GM18511 (cell line): ENCODE results near the gene MTF2.
"Not testable (repeated sequence)": the region's sequence is repeated elsewhere in the genome, so short reads cannot be mapped to it uniquely, and the experiment has no call there.

Experiments
- ATAC-seq: cut with Tn5 transposase; IDR thresholded peaks from one replicate; pipeline ENCODE4 v1.9.1; 2021; ENCODE audit warnings: mild to moderate bottlenecking, moderate library complexity; ENCODE audit not compliant: unreplicated experiment

MTF2 gene

DNA sequence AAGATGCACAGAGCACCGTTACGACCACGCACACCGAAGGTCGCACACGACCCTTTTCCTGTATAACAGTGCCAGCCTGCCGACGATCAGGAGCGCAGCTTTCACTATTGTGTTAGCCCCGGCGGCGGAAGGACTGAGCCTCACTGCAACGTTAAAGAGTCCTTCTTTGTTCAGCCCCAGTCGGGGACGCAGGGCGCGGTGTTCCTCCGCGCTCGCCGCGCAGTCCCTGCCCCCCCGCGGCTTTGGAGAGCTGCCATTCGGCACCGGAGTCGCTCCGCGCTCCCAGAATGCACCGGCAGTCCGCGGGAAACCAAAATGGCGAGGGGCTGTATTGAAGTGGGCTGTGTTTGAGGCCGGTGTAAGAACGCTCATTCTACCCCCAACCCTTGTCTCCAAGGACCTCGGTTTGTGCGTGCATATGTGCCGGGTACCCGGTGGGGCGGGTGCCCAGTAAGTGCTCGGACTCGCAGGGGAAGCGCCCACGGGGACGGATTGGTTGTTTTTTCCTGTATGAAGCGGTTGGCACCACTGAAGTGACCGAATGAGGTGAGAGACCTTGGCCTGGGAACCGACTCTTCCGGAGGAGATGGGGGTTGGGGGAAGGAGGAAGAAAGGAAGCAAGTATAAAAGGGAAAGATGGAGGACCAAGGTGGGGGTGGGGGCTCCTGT, at the start of gene MTF2:
Gene MTF2, plus strand, starts transcription at position 298 of the 669 bp plus-strand sequence. Its CDS starts 244 bp downstream, at position 542.
- peak; percentile 84 for ATAC-seq

DNA sequence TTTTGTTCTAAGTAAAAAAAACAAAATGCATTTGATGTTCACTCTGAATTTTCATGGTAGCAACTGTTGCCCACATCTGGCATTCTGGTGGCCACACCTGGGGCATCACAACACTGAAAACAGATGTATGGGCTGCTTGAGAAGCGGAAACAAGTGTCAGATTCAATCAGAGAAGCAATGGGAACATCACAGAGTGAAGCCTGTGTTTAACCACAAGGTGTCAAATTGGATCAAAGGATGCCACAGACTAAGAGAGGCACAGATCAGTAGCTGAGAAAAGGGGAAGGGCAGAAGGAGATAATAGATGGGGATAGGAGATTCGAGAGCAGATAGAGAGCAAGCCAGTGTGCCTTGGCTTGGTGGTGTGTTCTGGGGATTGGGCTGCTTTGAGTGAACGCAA, 49.8 kb upstream of the MTF2 start:
- no peak for ATAC-seq

GRCh38 chr1:93030191-93030590, 48.9 kb upstream of the MTF2 start:
- ATAC-seq = not testable (repeated sequence)

GRCh38 chr1:93031711-93032110, 47.4 kb upstream of the MTF2 start:
- no peak for ATAC-seq

DNA sequence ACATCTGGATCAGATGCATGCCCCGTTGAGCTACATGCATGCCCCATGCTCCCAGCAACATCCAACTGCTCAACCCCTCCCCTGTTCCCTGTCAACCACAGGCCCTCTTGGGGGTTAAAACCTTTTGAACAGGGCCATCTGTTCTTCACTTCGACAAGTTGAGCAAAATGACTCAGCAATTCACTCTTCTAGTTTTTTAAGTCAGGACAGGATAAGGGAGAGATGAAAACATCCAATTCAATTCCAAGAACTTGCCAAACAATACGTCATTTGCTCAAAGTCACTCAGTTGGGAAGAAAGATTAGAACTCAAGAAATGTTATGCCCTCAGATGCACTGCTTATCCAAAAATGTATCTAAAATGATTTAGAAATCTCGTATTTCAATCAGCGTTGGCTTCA, 46.1 kb upstream of the MTF2 start:
- peak; percentile 44 for ATAC-seq

DNA sequence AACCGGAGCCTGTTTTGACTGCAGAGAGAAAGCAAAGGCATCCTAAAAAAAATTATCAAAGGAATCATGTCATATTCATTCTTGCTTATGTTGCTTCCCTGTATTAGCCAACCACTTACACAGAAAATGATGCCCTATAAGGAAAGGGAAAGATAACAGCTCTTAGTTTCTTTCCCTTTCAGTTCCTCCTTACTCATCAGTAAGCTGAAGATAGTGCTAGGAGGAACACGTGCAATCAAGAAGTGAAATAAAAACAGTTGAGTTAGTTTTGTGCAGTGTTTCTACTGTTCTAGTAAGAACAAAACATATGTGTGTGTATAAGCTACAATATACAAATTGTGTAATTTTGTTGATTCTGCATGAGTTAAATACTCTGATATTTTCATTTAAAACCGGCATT, 45.3 kb upstream of the MTF2 start:
- ATAC-seq = peak; percentile 92

DNA sequence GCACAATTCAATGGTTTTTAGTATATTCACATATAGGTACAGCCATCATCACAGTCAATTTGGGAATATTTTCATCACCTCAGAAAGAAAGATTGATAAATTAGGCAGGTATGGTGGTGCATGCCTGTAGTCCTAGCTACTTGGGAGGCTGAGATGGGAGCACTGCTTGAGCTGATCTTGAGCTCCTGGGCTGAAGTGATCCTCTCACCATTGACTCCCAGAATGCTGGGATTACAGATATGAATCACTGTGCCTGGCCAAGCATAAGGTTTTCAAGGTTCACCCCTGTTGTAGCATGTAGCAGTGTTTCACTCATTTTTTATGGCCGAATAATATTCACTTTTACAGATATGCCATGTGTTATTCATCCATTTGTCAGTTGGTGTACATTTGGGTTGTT, 44.7 kb upstream of the MTF2 start:
- ATAC-seq = no peak

- ATAC-seq = no peak
Observed at GRCh38 chr1:93036672-93037071, 42.4 kb upstream of the MTF2 start.

DNA sequence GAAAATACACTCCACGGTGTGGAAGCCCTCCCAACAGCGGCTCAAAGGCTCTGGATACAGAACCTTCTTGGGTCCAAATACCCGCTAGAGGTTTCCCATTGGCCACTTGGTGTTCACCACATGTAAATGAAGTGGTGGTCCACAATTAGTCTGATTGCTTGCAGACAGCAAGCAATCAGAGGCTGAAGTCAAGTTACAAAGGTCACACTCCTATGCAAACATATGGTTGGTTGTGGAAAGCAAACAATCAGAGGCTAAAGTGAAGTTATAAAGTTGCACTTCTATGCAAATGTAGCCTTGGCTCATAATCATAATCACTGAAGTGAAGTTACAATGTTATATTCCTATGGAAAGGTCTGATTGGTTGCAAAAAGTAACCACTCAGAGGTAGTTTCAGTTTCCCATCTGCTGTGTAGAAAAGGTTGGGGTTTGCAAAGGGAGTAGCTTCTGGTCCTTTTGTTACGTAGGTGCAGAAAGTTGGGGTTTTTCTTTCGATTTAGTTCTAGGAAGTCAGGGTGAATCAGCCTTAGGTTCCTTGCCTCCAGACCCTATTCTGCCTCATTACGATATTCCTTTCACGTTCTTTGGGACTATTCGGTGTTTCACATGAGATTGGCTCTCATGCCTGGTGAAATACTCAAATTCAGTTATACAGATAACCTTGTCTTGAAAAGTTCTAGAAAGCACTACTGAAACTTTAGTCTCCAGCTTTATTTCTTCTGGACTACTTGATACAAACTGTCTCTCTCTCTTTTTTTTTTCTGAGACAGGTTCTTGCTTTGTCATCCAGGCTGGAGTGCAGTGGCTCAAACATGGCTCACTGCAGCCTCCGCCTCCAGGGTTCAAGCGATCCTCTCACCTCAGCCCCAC, 36.7 kb upstream of the MTF2 start:
- peak; percentile 93 for ATAC-seq

GRCh38 chr1:93043057-93043557, 36.0 kb upstream of the MTF2 start:
- ATAC-seq = no peak

GRCh38 chr1:93047618-93048017, 31.5 kb upstream of the MTF2 start:
- ATAC-seq = no peak

GRCh38 chr1:93051961-93052360, 27.1 kb upstream of the MTF2 start:
- ATAC-seq = no peak

- ATAC-seq = no peak
Observed at GRCh38 chr1:93056214-93056613, 22.9 kb upstream of the MTF2 start.

- ATAC-seq = no peak
Observed at GRCh38 chr1:93056649-93057048, 22.4 kb upstream of the MTF2 start.

GRCh38 chr1:93061895-93062792, 16.9 kb upstream of the MTF2 start:
- ATAC-seq = peak; percentile 75

DNA sequence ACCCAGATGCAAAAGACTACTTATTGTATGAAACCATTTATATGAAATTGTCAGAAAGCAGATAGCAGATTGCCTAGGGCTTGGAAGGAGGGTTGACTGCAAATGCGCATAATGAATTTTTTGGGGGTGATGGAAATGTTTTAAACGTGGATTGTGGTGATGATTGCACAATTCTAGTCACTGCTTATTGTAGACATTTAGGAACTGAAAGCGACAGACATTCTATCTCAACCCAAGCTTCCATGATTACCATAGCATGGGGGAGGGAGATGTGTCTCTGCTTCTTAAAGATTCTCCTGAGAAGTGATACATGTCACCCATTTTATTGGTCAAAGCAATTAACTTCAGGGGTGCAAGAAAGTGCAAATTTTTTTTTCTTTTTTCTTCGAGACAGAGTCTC, 2.8 kb upstream of the MTF2 start:
- no peak for ATAC-seq

GRCh38 chr1:93078203-93078602, 880 bp upstream of the MTF2 start:
- no peak for ATAC-seq

GRCh38 chr1:93078638-93078985, 471 bp upstream of the MTF2 start:
- ATAC-seq = no peak

DNA sequence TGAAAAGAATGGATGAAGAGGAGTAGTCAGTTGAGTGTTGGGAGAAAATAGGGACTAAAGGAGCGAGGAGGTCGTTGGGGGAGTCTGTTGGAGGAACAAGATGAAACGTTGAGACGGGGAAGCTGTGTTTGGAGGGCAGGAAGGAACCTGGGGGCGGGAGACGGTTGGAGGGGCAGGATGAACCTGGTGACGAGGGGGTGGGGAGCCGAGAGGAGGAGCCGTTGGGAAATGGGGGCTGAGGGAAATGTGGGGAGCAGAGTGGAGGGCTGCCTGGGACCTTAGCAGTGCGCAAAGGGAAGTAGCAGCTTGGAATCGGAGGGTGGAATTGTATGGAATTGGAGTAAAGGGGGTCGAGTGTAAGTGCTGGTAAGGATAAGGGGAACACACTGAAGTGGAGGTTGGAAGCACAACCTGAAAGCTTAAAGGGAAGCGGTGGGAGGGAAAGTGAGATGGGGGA, 630 bp downstream of the MTF2 start:
- ATAC-seq = no peak

GRCh38 chr1:93080179-93080823, 1.2 kb downstream of the MTF2 start:
- ATAC-seq = peak; percentile 63

GRCh38 chr1:93081716-93082115, 2.6 kb downstream of the MTF2 start:
- no peak for ATAC-seq
